NCI-H524 (cell line): Measurements from ENCODE around the gene GUK1.

Experiments
- DNase-seq, 2 experiments: peaks; one replicate each; lab custom pipeline; 2025; lab: John Stamatoyannopoulos, UW

Gene GUK1

GRCh38 chr1:228150461-228151179 is 10.5 kb downstream of the GUK1 start:
- DNase-seq: peak in 1 of 2 experiments; percentile 31

GRCh38 chr1:228151180-228151925 is 11.3 kb downstream of the GUK1 start:
- DNase-seq: no peak

- no peak for DNase-seq
These were observed 12.2 kb downstream of the GUK1 start for GRCh38 chr1:228152097-228152917.

GRCh38 chr1:228152918-228153258 is 12.8 kb downstream of the GUK1 start:
- DNase-seq: no peak

GRCh38 chr1:228154021-228154669 is 14.1 kb downstream of the GUK1 start:
- no peak for DNase-seq

GRCh38 chr1:228154670-228155571 is 14.8 kb downstream of the GUK1 start:
- DNase-seq: peak in 1 of 2 experiments; percentile 13

GRCh38 chr1:228155596-228156514 is 15.8 kb downstream of the GUK1 start:
- no peak for DNase-seq

GRCh38 chr1:228156515-228156881 is 16.4 kb downstream of the GUK1 start:
- no peak for DNase-seq

- no peak for DNase-seq
These were observed 17.1 kb downstream of the GUK1 start for GRCh38 chr1:228156941-228157728.

- DNase-seq: no peak
These were observed 17.6 kb downstream of the GUK1 start for GRCh38 chr1:228157729-228158126.

GRCh38 chr1:228158151-228159007 is 18.3 kb downstream of the GUK1 start:
- DNase-seq: no peak

- DNase-seq: no peak
These were observed 19.1 kb downstream of the GUK1 start for GRCh38 chr1:228159008-228159665.

GRCh38 chr1:228160201-228160761 is 20.2 kb downstream of the GUK1 start:
- DNase-seq: no peak

- DNase-seq: peak; percentile 89 to 94
These were observed 21.3 kb downstream of the GUK1 start for GRCh38 chr1:228161362-228161761.

GRCh38 chr1:228161866-228162265 is 21.8 kb downstream of the GUK1 start:
- DNase-seq: peak; percentile 87 to 92

GRCh38 chr1:228162286-228163006 is 22.4 kb downstream of the GUK1 start:
- peak; percentile 43 to 65 for DNase-seq
